Subcutaneous abdominal adipose tissue (tissue), 5 donors: Measurements from ENCODE around the gene RCC2.

Experiments
- H3K27ac ChIP-seq: one replicate; pipeline ENCODE4 v1.7.0; 2013; ENCODE audit warnings: low read depth, mild to moderate bottlenecking, inconsistent platforms, low read length, moderate library complexity
- H3K27me3 ChIP-seq, 5 donors: one replicate each; pipeline ENCODE4 v1.7.0; 2013; ENCODE audit warnings: low read length in 5 of 5, inconsistent platforms in 1 of 5; ENCODE audit not compliant: control insufficient read depth in 5 of 5, insufficient read depth in 4 of 5
- H3K36me3 ChIP-seq, 5 donors: one replicate each; pipeline ENCODE4 v1.7.0; 2013; ENCODE audit warnings: low read length in 5 of 5; ENCODE audit not compliant: control insufficient read depth in 5 of 5, insufficient read depth in 5 of 5
- H3K4me1 ChIP-seq, 5 donors: one replicate each; pipeline ENCODE4 v1.7.0; 2013; ENCODE audit warnings: low read length in 5 of 5, mild to moderate bottlenecking in 3 of 5, moderate library complexity in 1 of 5; ENCODE audit not compliant: control insufficient read depth in 5 of 5, insufficient read depth in 5 of 5
- H3K4me3 ChIP-seq, 5 donors: one replicate each; pipeline ENCODE4 v1.7.0; 2013; ENCODE audit warnings: low read length in 5 of 5, low read depth in 1 of 5
- H3K9ac ChIP-seq, 5 donors: one replicate each; pipeline ENCODE4 v1.7.0; 2013; ENCODE audit warnings: low read length in 5 of 5, mild to moderate bottlenecking in 4 of 5, moderate library complexity in 3 of 5
- H3K9me3 ChIP-seq, 5 donors: one replicate each; pipeline ENCODE4 v1.7.0; 2013; ENCODE audit warnings: low read length in 5 of 5; ENCODE audit not compliant: control insufficient read depth in 5 of 5
- donor health status: healthy.
- donor health status: healthy.
- donor health status: healthy.
- donor health status: healthy.
- donor health status: healthy.

The RCC2 gene

DNA sequence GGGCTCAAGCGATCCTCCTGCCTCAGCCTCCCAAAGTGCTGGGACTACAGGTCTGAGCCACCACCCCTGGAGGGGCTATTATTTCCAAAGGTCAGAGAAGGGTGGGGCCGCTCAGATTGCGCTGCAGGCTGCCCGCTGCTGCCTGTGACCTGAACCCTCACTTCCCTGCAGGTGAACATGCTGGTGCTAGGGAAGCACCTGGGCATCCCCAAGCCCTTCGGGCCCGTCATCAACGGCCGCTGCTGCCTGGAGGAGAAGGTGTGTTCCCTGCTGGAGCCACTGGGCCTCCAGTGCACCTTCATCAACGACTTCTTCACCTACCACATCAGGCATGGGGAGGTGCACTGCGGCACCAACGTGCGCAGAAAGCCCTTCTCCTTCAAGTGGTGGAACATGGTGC, 76.1 kb downstream of the RCC2 start:
- no peak overlapping the region for H3K9ac ChIP-seq
- no peaks in the 10 kb centered on the region for H3K36me3 ChIP-seq
- H3K4me3 ChIP-seq: no peak overlapping the region
- H3K9me3 ChIP-seq: peaks cover 0 to 4% (median 0%) of the 10 kb centered on the region in 5 donors
- peaks cover 0 to 4% (median 0%) of the 10 kb centered on the region in 5 donors for H3K4me1 ChIP-seq
- no peak overlapping the region for H3K27ac ChIP-seq
- H3K27me3 ChIP-seq: peaks cover 6 to 16% (median 11%) of the 10 kb centered on the region in 5 donors

DNA sequence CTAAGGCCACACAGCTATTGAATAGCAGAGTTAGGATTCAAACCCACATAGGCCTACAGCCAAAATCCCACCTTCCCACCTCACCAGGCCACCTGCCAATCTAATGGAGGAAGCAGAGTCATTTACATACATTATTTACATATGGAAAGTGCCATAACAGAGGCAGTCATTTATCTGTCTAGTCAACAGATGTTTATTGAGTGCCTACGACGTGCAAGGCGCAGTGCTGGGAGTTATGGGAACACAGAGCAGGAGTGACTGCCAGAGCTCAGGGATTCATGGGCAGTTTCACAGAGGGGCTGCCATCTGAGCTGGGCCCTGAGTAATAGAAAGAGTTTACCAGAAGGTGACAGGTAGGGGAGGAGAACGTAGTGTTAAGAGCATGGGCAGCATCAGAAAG, 77.8 kb downstream of the RCC2 start:
- Histone ChIP-seq H3K9me3 (peaks cover 0 to 4% (median 0%) of the 10 kb centered on the region in 5 donors), H3K27ac (no peak overlapping the region), H3K27me3 (peaks cover 0 to 11% (median 8%) of the 10 kb centered on the region in 5 donors), H3K9ac (no peak overlapping the region), H3K4me1 (peaks cover 0 to 4% (median 0%) of the 10 kb centered on the region in 5 donors), H3K36me3 (no peaks in the 10 kb centered on the region), H3K4me3 (no peak overlapping the region)

- Histone ChIP-seq H3K27ac (no peak overlapping the region), H3K36me3 (no peaks in the 10 kb centered on the region)
Measured at GRCh38 chr1:17360272-17360956, 79.1 kb downstream of the RCC2 start.

GRCh38 chr1:17359808-17360207, 79.7 kb downstream of the RCC2 start:
- Histone ChIP-seq H3K36me3 (no peaks in the 10 kb centered on the region), H3K4me1 (no peaks in the 10 kb centered on the region), H3K4me3 (no peak overlapping the region), H3K9ac (no peak overlapping the region), H3K27ac (no peak overlapping the region), H3K9me3 (peaks cover 0 to 4% (median 0%) of the 10 kb centered on the region in 5 donors), H3K27me3 (peaks cover 0 to 13% (median 8%) of the 10 kb centered on the region in 5 donors)

More at GRCh38 chr1:17360272-17360956, 79.1 kb downstream of the RCC2 start:
- Histone ChIP-seq H3K4me1 (peaks cover 0 to 2% (median 0%) of the 10 kb centered on the region in 5 donors), H3K9ac (no peak overlapping the region), H3K4me3 (no peak overlapping the region), H3K27me3 (peaks cover 1 to 13% (median 8%) of the 10 kb centered on the region in 5 donors), H3K9me3 (peaks cover 0 to 4% (median 0%) of the 10 kb centered on the region in 5 donors)

DNA sequence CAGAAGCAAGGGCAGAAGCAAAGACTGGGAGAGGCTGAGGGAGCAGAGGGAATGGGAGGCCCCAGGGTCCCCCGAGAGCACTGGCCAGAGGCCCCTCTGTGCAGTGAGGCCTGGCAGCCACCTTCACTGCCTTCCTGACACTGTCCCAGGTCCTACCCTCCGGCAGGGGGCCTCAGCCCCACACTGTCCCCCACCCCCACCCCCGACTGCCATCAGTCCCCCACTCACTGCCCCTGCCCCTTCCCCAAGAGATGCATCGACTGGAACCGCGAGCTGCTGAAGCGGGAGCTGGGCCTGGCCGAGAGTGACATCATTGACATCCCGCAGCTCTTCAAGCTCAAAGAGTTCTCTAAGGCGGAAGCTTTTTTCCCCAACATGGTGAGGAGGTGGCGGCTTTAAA, 80.4 kb downstream of the RCC2 start:
- H3K27me3 ChIP-seq: peaks cover 0 to 13% (median 8%) of the 10 kb centered on the region in 5 donors
- no peak overlapping the region for H3K4me3 ChIP-seq
- H3K36me3 ChIP-seq: no peaks in the 10 kb centered on the region
- no peaks in the 10 kb centered on the region for H3K4me1 ChIP-seq
- no peak overlapping the region for H3K9ac ChIP-seq
- no peaks in the 10 kb centered on the region for H3K9me3 ChIP-seq
- H3K27ac ChIP-seq: no peak overlapping the region

GRCh38 chr1:17358557-17358956, 80.9 kb downstream of the RCC2 start:
- Histone ChIP-seq H3K4me3 (no peak overlapping the region), H3K36me3 (no peaks in the 10 kb centered on the region), H3K9me3 (no peaks in the 10 kb centered on the region), H3K27me3 (peaks cover 0 to 12% (median 8%) of the 10 kb centered on the region in 5 donors), H3K9ac (no peak overlapping the region), H3K4me1 (no peaks in the 10 kb centered on the region), H3K27ac (no peak overlapping the region)
